Karpas-422 (cell line): ENCODE data around the gene PLCB1. TPM values are rescaled to one million over a fixed set of nuclear protein-coding genes. Genes with fewer than 3 reads are reported as not detected.

Source experiments
- DNase-seq: peaks from one replicate; pipeline ENCODE4 v3.0.0-alpha.2; 2015
- H2AFZ ChIP-seq: fragments of 200-600 bp; sonication (generic); 2 replicates; pipeline ENCODE4 v1.6.1; 2014; ENCODE audit warnings: antibody characterized with exemption, low read length, mixed read lengths
- H3K27ac ChIP-seq: fragments of 200-600 bp; sonication (generic); 2 replicates; pipeline ENCODE4 v1.5.1; 2014; ENCODE audit warnings: mild to moderate bottlenecking, low read length, moderate library complexity
- H3K27me3 ChIP-seq: fragments of 200-600 bp; sonication (generic); 2 replicates; pipeline ENCODE4 v1.6.1; 2014; ENCODE audit warnings: low read length, mixed read lengths
- H3K36me3 ChIP-seq: fragments of 200-600 bp; sonication (generic); 2 replicates; pipeline ENCODE4 v1.6.1; 2014; ENCODE audit warnings: low read length, mixed read lengths; ENCODE audit not compliant: insufficient read depth
- H3K4me1 ChIP-seq: fragments of 200-600 bp; sonication (generic); 2 replicates; pipeline ENCODE4 v1.6.1; 2014; ENCODE audit warnings: mild to moderate bottlenecking, low read length, mixed read lengths
- H3K4me2 ChIP-seq: fragments of 200-600 bp; sonication (generic); 2 replicates; pipeline ENCODE4 v1.6.1; 2014; ENCODE audit warnings: low read length, low read depth, mild to moderate bottlenecking; ENCODE audit not compliant: poor library complexity, severe bottlenecking
- H3K4me3 ChIP-seq: fragments of 200-600 bp; sonication (generic); 2 replicates; pipeline ENCODE4 v1.5.1; 2014; ENCODE audit warnings: mild to moderate bottlenecking, antibody characterized with exemption, low read length, mixed read lengths
- H3K79me2 ChIP-seq: fragments of 200-600 bp; sonication (generic); 2 replicates; pipeline ENCODE4 v1.6.1; 2014; ENCODE audit warnings: mild to moderate bottlenecking, low read length, mixed read lengths
- H3K9ac ChIP-seq: fragments of 200-600 bp; sonication (generic); 2 replicates; pipeline ENCODE4 v1.6.0; 2014; ENCODE audit warnings: low read length
- H3K9me2 ChIP-seq: fragments of 200-600 bp; sonication (generic), shearing (Covaris generic); replicated peaks from 2 replicates; pipeline ENCODE4 v1.6.0; 2014; ENCODE audit warnings: mild to moderate bottlenecking, low read length, moderate library complexity; ENCODE audit not compliant: insufficient read depth
- H3K9me3 ChIP-seq: fragments of 300-700, 200-600 bp; sonication (generic); 2 replicates; pipeline ENCODE4 v1.6.1; 2014; ENCODE audit warnings: low read length, mixed read lengths
- H4K20me1 ChIP-seq: fragments of 200-600 bp; sonication (generic); 2 replicates; pipeline ENCODE4 v1.6.1; 2014; ENCODE audit warnings: mild to moderate bottlenecking, antibody characterized with exemption, low read length, low read depth; ENCODE audit not compliant: insufficient read depth
- total RNA-seq: library from RNA; depleted of rRNA; stranded (reverse); fragments of >200 nt; shearing (Covaris generic); gene quantifications from 2 replicates; pipeline ENCODE4 v1.2.3, GENCODE V29; 2014; ENCODE audit warnings: low replicate concordance

PLCB1 gene
- total RNA-seq, 1 experiment from 2014 or later: 0.82 TPM

DNA sequence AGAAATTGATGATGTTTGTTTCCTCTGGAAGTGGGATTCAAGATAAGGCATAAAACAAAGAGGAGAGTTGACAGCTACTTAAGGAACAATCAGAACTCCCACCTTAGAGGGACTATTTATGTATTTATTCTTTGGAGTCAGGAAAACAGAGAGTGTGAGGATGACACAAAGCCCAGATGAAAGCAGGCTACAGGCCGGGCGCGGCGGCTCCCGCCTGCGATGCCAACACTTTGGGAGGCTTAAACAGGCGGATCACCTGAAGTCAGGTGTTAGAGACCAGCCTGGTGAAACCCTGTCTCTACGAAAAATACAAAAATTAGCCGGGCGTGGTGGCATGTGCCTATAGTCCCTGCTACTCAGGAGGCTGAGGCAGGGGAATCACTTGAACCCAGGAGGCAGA is 543.8 kb downstream of the PLCB1 start:
- H3K4me1 ChIP-seq: no peaks in the 10 kb centered on the region
- no peaks in the 10 kb centered on the region for H4K20me1 ChIP-seq
- no peaks in the 10 kb centered on the region for H3K79me2 ChIP-seq
- no peaks in the 10 kb centered on the region for H3K9me2 ChIP-seq
- H2AFZ ChIP-seq: no peak overlapping the region
- H3K27ac ChIP-seq: no peak overlapping the region
- H3K4me2 ChIP-seq: no peak overlapping the region
- H3K27me3 ChIP-seq: no peaks in the 10 kb centered on the region
- no peaks in the 10 kb centered on the region for H3K9me3 ChIP-seq
- H3K4me3 ChIP-seq: no peak overlapping the region
- no peaks in the 10 kb centered on the region for H3K36me3 ChIP-seq
- DNase-seq: no peak
- H3K9ac ChIP-seq: no peak overlapping the region

DNA sequence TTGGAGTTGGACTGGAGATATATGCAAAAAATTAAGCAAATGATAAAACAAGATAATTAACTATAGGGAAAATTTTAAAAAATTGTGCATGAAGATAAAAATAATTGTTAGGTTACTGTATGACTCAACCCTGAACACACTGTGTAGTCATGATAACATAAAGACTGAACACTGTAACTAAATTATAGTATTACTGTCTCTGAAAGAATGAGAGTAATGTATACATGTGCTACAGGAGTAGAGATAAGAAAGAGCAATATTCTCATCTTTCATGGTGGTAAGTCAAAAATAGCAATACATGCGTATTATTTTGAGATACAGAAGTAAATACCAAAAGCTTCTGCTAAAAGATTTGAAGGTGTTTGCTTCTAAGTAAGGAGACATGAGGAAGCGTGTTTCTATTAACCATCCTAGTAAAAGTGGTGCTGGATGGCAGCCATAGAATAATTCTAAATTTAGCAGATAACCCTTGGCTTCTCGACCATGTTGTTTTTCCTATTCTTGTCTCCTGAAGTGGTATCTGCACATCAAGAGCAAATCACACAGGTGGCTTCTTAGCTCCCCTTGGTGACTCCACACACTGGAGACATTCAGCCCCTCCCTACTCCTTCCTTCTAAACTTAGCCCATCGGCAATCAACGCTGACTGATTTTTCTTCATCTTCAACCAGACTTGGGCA is 546.2 kb downstream of the PLCB1 start:
- H3K9me2 ChIP-seq: no peaks in the 10 kb centered on the region
- no peaks in the 10 kb centered on the region for H3K27me3 ChIP-seq
- no peak overlapping the region for H3K4me3 ChIP-seq
- no peaks in the 10 kb centered on the region for H3K9me3 ChIP-seq
- no peaks in the 10 kb centered on the region for H3K4me1 ChIP-seq
- H3K36me3 ChIP-seq: no peaks in the 10 kb centered on the region
- DNase-seq: no peak
- no peaks in the 10 kb centered on the region for H4K20me1 ChIP-seq
- no peaks in the 10 kb centered on the region for H3K79me2 ChIP-seq
- no peak overlapping the region for H3K27ac ChIP-seq
- no peak overlapping the region for H3K4me2 ChIP-seq
- no peak overlapping the region for H3K9ac ChIP-seq
- H2AFZ ChIP-seq: no peak overlapping the region

DNA sequence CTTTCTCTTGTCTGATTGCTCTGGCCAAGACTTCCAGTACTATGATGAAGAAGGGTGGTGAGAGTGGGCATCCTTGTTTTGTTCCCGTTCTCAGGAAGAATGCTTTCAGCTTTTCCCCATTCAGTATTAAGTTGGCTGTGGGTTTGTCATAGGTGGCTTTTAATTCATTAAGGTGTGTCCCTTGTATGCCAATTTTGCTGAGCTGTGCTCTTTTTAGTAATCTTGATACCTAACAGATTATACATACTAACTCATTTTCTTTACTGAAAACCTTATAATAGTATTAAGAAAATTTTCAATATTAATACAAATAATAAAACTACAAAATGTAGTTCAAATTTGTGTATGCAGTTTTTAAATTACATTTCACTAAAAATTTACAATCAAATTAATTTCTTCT is 557.3 kb downstream of the PLCB1 start:
- H3K9me2 ChIP-seq: no peaks in the 10 kb centered on the region
- no peak overlapping the region for H2AFZ ChIP-seq
- H4K20me1 ChIP-seq: no peaks in the 10 kb centered on the region
- peaks cover 7% of the 10 kb centered on the region; the same call in 1 of the 2 replicates for H3K9me3 ChIP-seq
- no peak overlapping the region for H3K4me2 ChIP-seq
- no peak overlapping the region for H3K27ac ChIP-seq
- no peak overlapping the region for H3K4me3 ChIP-seq
- no peaks in the 10 kb centered on the region for H3K79me2 ChIP-seq
- H3K4me1 ChIP-seq: no peaks in the 10 kb centered on the region
- DNase-seq: no peak
- H3K36me3 ChIP-seq: no peaks in the 10 kb centered on the region
- no peaks in the 10 kb centered on the region for H3K27me3 ChIP-seq
- no peak overlapping the region for H3K9ac ChIP-seq

DNA sequence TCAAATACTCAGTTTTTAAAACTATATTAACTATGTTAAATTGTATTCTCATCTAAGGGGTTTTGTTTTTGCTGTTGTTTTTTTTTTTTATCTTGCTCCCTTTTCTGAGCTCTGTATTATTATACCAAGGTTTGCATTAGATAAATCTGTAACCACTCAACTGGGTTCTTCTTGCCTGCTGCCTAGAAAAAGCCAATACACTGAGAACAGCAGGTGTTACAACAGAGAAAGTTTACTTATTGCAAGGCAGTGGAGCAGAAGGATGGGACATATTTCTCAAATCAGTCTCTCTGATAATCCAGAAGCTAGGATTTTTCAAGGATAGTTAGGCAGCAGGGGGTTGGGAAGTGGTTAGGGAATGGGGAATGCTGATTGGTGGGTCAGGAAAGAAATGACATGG is 558.0 kb downstream of the PLCB1 start:
- Histone ChIP-seq H3K9ac (no peak overlapping the region), H3K4me3 (no peak overlapping the region), H3K27me3 (no peaks in the 10 kb centered on the region), H3K79me2 (no peaks in the 10 kb centered on the region), H3K4me2 (no peak overlapping the region), H3K36me3 (no peaks in the 10 kb centered on the region), H3K4me1 (no peaks in the 10 kb centered on the region), H3K9me2 (no peaks in the 10 kb centered on the region), H2AFZ (no peak overlapping the region), H4K20me1 (no peaks in the 10 kb centered on the region), H3K27ac (no peak overlapping the region), H3K9me3 (peaks cover 7% of the 10 kb centered on the region; the same call in 1 of the 2 replicates)
- DNase-seq: no peak

DNA sequence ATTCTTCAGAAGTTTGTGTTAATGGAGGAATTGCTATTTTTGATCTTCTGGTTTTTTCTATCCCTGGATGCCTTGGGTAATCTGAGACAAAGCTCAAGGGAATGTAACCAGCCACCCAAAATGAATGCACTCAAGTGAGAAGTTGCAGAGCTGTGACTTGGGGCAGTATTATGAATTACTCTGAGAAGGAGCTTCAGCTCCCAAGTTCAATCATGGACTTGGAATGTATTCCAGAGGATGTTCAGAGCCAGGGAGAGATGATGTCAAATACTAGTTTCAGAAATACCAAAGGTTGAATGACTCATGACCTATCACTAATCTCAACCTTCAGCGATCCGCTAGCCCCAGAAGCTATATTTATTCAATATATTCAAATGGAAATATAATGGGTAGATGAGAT is 561.6 kb downstream of the PLCB1 start:
- H3K27me3 ChIP-seq: no peaks in the 10 kb centered on the region
- H3K4me3 ChIP-seq: no peak overlapping the region
- no peak overlapping the region for H3K27ac ChIP-seq
- no peaks in the 10 kb centered on the region for H3K79me2 ChIP-seq
- H3K4me2 ChIP-seq: no peak overlapping the region
- no peak overlapping the region for H2AFZ ChIP-seq
- peaks cover 7% of the 10 kb centered on the region; the same call in 1 of the 2 replicates for H3K9me3 ChIP-seq
- DNase-seq: no peak
- H4K20me1 ChIP-seq: no peaks in the 10 kb centered on the region
- no peak overlapping the region for H3K9ac ChIP-seq
- no peaks in the 10 kb centered on the region for H3K36me3 ChIP-seq
- no peaks in the 10 kb centered on the region for H3K9me2 ChIP-seq
- no peaks in the 10 kb centered on the region for H3K4me1 ChIP-seq

DNA sequence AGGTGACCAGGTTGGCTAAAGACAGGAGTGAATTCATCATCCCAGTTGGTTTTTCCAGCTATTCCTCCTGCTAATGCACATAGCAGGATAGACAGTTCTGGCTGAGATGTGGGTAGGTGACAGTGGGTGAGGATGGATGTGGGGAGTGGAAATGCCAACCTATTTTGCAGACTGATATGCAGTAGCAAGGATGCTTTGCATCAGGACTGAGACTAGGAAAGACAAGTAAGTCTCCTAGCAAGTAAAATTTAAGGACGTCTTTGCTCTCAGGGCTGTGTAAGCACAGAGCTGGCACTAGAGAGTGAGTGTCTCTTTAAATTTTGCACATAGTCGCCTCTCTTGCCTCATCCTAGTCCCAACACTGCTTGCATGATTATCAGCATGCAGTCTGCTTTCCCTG is 568.7 kb downstream of the PLCB1 start:
- no peaks in the 10 kb centered on the region for H3K4me1 ChIP-seq
- no peak for DNase-seq
- H3K36me3 ChIP-seq: no peaks in the 10 kb centered on the region
- no peak overlapping the region for H3K27ac ChIP-seq
- no peak overlapping the region for H2AFZ ChIP-seq
- no peaks in the 10 kb centered on the region for H3K9me3 ChIP-seq
- H3K9me2 ChIP-seq: no peaks in the 10 kb centered on the region
- no peaks in the 10 kb centered on the region for H4K20me1 ChIP-seq
- H3K79me2 ChIP-seq: no peaks in the 10 kb centered on the region
- H3K4me2 ChIP-seq: no peak overlapping the region
- H3K27me3 ChIP-seq: no peaks in the 10 kb centered on the region
- H3K9ac ChIP-seq: no peak overlapping the region
- H3K4me3 ChIP-seq: no peak overlapping the region

DNA sequence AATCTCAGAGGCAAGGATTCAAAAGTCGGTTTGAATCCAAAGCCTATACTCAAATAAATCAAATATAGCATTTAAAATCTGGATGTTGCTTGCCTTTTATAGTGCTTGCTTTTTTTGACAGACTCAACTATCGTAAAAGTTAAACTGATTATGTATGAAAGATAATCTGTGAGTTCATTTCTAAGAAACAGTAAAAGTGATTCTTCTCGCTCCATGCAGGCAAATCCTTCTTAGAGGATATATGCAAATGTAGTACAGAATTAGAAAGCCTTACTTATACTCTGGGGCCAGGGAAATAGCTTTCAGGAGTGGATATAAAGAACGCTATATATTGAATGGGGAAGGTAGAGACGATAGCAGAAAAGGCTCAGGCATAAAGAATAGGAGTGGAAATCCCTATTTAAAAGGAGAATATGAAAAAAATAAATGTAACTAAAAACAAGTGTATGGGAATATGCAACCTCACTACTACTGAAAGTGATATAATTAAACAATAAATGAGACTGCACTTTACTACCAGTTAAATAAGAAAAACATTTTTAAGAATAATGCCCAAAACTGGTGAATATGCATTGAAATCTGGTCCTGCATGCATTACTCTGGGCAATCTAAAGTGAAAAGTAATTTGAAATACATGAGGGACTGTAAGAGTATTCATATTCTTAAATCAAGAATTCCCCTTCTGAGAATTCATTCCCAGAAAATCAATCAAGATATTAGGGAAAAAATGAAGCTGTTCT is 575.1 kb downstream of the PLCB1 start:
- no peak overlapping the region for H2AFZ ChIP-seq
- DNase-seq: no peak
- H4K20me1 ChIP-seq: no peaks in the 10 kb centered on the region
- H3K79me2 ChIP-seq: no peaks in the 10 kb centered on the region
- no peak overlapping the region for H3K4me2 ChIP-seq
- H3K9me2 ChIP-seq: no peaks in the 10 kb centered on the region
- H3K4me1 ChIP-seq: no peaks in the 10 kb centered on the region
- no peaks in the 10 kb centered on the region for H3K36me3 ChIP-seq
- no peak overlapping the region for H3K27ac ChIP-seq
- H3K9me3 ChIP-seq: no peaks in the 10 kb centered on the region
- H3K27me3 ChIP-seq: no peaks in the 10 kb centered on the region
- no peak overlapping the region for H3K4me3 ChIP-seq
- H3K9ac ChIP-seq: no peak overlapping the region

DNA sequence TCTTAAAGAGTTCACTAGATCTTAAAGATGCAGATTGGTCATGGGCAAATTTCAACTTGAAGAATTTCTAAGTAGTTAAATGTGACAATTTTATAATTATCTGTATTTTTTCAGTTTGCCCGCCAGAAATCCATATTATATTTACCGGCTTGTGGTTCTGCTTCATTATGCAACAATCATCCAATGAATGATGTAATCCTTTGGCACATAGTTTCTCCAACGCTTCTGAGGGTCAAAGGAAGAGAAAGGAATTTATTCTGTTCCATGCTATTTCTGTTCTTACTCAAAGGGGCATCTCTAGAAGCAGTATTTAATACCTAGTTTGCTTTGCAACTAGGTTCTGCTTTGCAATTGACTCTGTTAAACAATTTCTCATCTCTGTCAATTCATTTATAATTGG is 577.6 kb downstream of the PLCB1 start:
- H3K9ac ChIP-seq: no peak overlapping the region
- H3K4me1 ChIP-seq: no peaks in the 10 kb centered on the region
- no peaks in the 10 kb centered on the region for H3K79me2 ChIP-seq
- H2AFZ ChIP-seq: no peak overlapping the region
- no peaks in the 10 kb centered on the region for H4K20me1 ChIP-seq
- no peak overlapping the region for H3K27ac ChIP-seq
- H3K4me3 ChIP-seq: no peak overlapping the region
- no peak overlapping the region for H3K4me2 ChIP-seq
- no peak for DNase-seq
- H3K27me3 ChIP-seq: no peaks in the 10 kb centered on the region
- H3K9me3 ChIP-seq: no peaks in the 10 kb centered on the region
- H3K9me2 ChIP-seq: no peaks in the 10 kb centered on the region
- H3K36me3 ChIP-seq: no peaks in the 10 kb centered on the region
